ENCODE measurements around the gene RTF2. TPM values are rescaled to one million over a fixed set of nuclear protein-coding genes. Genes with fewer than 3 reads are reported as not detected.

RTF2 gene
- total and polyA plus RNA-seq, 2 of the 4 experiments (the other 2 are of a cell fraction): 102 to 109 TPM

DNA sequence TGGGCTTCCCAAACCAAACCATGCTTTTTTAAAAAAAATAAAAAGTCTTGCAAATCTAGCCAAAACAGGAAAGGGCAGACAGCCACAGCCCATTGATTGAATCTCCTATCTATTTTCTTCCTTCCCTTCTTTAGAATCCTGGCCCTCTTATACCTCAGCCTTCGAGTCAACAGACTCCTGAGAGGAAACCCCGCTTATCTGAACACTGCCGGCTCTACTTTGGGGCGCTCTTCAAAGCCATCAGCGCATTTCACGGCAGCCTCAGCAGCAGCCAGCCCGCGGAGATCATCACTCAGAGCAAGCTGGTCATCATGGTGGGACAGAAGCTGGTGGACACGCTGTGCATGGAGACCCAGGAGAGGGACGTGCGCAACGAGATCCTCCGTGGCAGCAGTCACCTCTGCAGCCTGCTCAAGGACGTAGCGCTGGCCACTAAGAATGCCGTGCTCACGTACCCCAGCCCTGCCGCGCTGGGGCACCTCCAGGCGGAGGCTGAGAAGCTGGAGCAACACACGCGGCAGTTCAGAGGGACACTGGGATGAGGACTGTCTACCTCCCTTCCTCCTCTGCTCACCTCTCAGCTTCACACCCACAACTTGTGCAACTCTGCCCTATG lies 10.1 kb upstream of the RTF2 start:
- Histone ChIP-seq H3K18ac (ENCODE audit: low read depth, low read length) (no peak overlapping the region), H3K56ac (ENCODE audit: extremely low read depth, insufficient read depth, low read length) (no peak overlapping the region), H3K79me1 (ENCODE audit: low read depth in 1 of 2, low read length in 2 of 2) (no peaks in the 10 kb centered on the region), H2BK120ac (ENCODE audit: low read depth, low read length) (no peak overlapping the region), H3K4me3 (ENCODE audit: insufficient read depth, low read depth, low read length) (no peak overlapping the region), H3K36me3 (ENCODE audit: control insufficient read depth, insufficient read depth, low read length) (peaks cover 21% of the 10 kb centered on the region; the same call in 1 of the 2 replicates), H3K27ac (ENCODE audit: insufficient read depth, low read length) (no peak overlapping the region), H3K4me1 (ENCODE audit: control insufficient read depth, insufficient read depth, low read length) (no peaks in the 10 kb centered on the region), H3K4me2 (ENCODE audit: low read depth, low read length) (no peak overlapping the region), H3K23ac (ENCODE audit: low read depth, low read length) (no peak overlapping the region), H3K4ac (ENCODE audit: low read depth, low read length) (no peak overlapping the region), H4K8ac (ENCODE audit: low read depth in 2 of 2, low read length in 2 of 2) (no peak overlapping the region), H3K27me3 (ENCODE audit: control insufficient read depth, insufficient read depth, low read length) (no peaks in the 10 kb centered on the region), H3K9ac (ENCODE audit: low read depth, low read length) (no peak overlapping the region), H2AK5ac (ENCODE audit: low read depth, low read length) (no peak overlapping the region), H2BK20ac (ENCODE audit: low read depth, low read length) (no peak overlapping the region), H3K9me3 (ENCODE audit: control insufficient read depth, insufficient read depth, low read length) (no peaks in the 10 kb centered on the region), H4K20me1 (ENCODE audit: insufficient read depth, low read length) (no peaks in the 10 kb centered on the region), H2BK5ac (ENCODE audit: low read depth, low read length, poor library complexity, severe bottlenecking) (no peak overlapping the region), H3K14ac (replicated peaks; ENCODE audit: low read depth, low read length) (no peak overlapping the region), H2BK15ac (ENCODE audit: low read depth, low read length) (no peak overlapping the region), H2AFZ (replicated peaks; ENCODE audit: low read length, poor library complexity) (no peak overlapping the region), H4K91ac (ENCODE audit: insufficient read depth, low read depth, low read length) (no peak overlapping the region), H4K5ac (ENCODE audit: low read depth, low read length) (no peak overlapping the region), H3K9me1 (ENCODE audit: insufficient read depth, low read length) (no peaks in the 10 kb centered on the region; the same call in 1 of the 2 replicates), H2AK9ac (replicated peaks; ENCODE audit: low read depth, low read length, poor library complexity) (peak overlapping the region; percentile 3)
- intact Hi-C loops (cut with micrococcal nuclease) (no loop called here), dilution Hi-C loops (cut with HindIII; ENCODE audit: low sequenced_read_pairs, unreplicated experiment) (no loop called here), in situ Hi-C loops (cut with MboI; ENCODE audit: low sequenced_read_pairs) (no loop called here)
- ChIA-PET POLR2A (ENCODE audit: unreplicated experiment) (no interaction called here), CTCF (no interaction called here)
- WGBS, 2 experiments (ENCODE audit: extremely low coverage in 2 of 2, insufficient read length in 1 of 2): 72% methylated on average over 10 of the region's 22 CpGs; no CpG with 5 or more reads in 1 of the 2 experiments
- TF ChIP-seq BHLHE40 (IDR thresholded peaks at IDR 0.05; ENCODE audit: low read depth, low read length) (no peak), CHD1 (IDR thresholded peaks at IDR 0.05; ENCODE audit: low read depth, low read length) (no peak), MAFK (IDR thresholded peaks at IDR 0.05; ENCODE audit: low read depth, low read length) (no peak), NFE2L2 (IDR thresholded peaks at IDR 0.05; ENCODE audit: low read depth, low read length) (no peak), FOS (IDR thresholded peaks at IDR 0.05; ENCODE audit: low read depth, low read length) (no peak), ELK1 (IDR thresholded peaks at IDR 0.05; ENCODE audit: borderline replicate concordance, low read depth, low read length) (no peak), RFX5 (IDR thresholded peaks at IDR 0.05; ENCODE audit: low read depth, low read length) (no peak), RCOR1 (IDR thresholded peaks at IDR 0.05; ENCODE audit: insufficient replicate concordance, low read length) (no peak), CEBPB (IDR thresholded peaks at IDR 0.05; ENCODE audit: low read depth, low read length) (no peak), USF2 (IDR thresholded peaks at IDR 0.05; ENCODE audit: low read depth, low read length) (no peak), SMC3 (IDR thresholded peaks at IDR 0.05; ENCODE audit: low read depth, low read length) (no peak), MAZ (IDR thresholded peaks at IDR 0.05; ENCODE audit: borderline replicate concordance, low read depth, low read length) (no peak), MXI1 (IDR thresholded peaks at IDR 0.05; ENCODE audit: borderline replicate concordance, low read depth, low read length) (no peak), RAD21 (IDR thresholded peaks at IDR 0.05; ENCODE audit: low read length) (no peak), POLR2A (IDR thresholded peaks at IDR 0.05; ENCODE audit: low read depth, low read length) (no peak)
- DNase-seq: no peak
- no TSS peak for BruUV-seq (replicated peaks)
- no peak for ATAC-seq (ENCODE audit: low read depth)
